NCI-H446 (cell line): ENCODE results near the gene RHNO1.
"Not testable (repeated sequence)": the region's sequence is repeated elsewhere in the genome, so short reads cannot be mapped to it uniquely, and the experiment has no call there.

Experiments
- DNase-seq, 2 experiments: peaks; one replicate each; lab custom pipeline; 2025; lab: John Stamatoyannopoulos, UW

Gene RHNO1

GRCh38 chr12:2858944-2859421, 18.0 kb upstream of the RHNO1 start:
- no peak for DNase-seq

- DNase-seq: no peak
These were observed 16.9 kb upstream of the RHNO1 start for GRCh38 chr12:2860170-2860569.

GRCh38 chr12:2862876-2863275, 14.1 kb upstream of the RHNO1 start:
- DNase-seq: no peak

- DNase-seq: not testable (repeated sequence)
These were observed 13.6 kb upstream of the RHNO1 start for GRCh38 chr12:2863402-2863801.

- DNase-seq: no peak
These were observed 12.8 kb upstream of the RHNO1 start for GRCh38 chr12:2864198-2864597.

- DNase-seq: not testable (repeated sequence)
These were observed 7.9 kb upstream of the RHNO1 start for GRCh38 chr12:2868986-2869632.

- no peak for DNase-seq
These were observed 484 bp upstream of the RHNO1 start for GRCh38 chr12:2876431-2877046.

- no peak for DNase-seq
These were observed 1.1 kb downstream of the RHNO1 start for GRCh38 chr12:2877953-2878732.

- no peak for DNase-seq
These were observed 2.8 kb downstream of the RHNO1 start for GRCh38 chr12:2879853-2880252.

- no peak for DNase-seq
These were observed 7.8 kb downstream of the RHNO1 start for GRCh38 chr12:2884810-2885209.

- no peak for DNase-seq
These were observed 9.9 kb downstream of the RHNO1 start for GRCh38 chr12:2886768-2887450.

- no peak for DNase-seq
These were observed 13.0 kb downstream of the RHNO1 start for GRCh38 chr12:2890001-2890387.

GRCh38 chr12:2890388-2891239, 13.6 kb downstream of the RHNO1 start, which contains the start of gene TULP3:
TULP3 (plus strand) TSS chr12:2890891; CDS start chr12:2890948, 57 bp downstream.
- DNase-seq: peak; percentile 96 to 99

GRCh38 chr12:2891240-2892053, 14.4 kb downstream of the RHNO1 start:
- DNase-seq: peak; percentile 53 to 54

- DNase-seq: no peak
These were observed 15.2 kb downstream of the RHNO1 start for GRCh38 chr12:2892246-2892645.

- DNase-seq: peak in 1 of 2 experiments; percentile 16
These were observed 16.0 kb downstream of the RHNO1 start for GRCh38 chr12:2893007-2893406.

- DNase-seq: no peak
These were observed 18.0 kb downstream of the RHNO1 start for GRCh38 chr12:2895051-2895451.

GRCh38 chr12:2895511-2895910, 18.5 kb downstream of the RHNO1 start:
- no peak for DNase-seq

GRCh38 chr12:2897418-2897817, 20.4 kb downstream of the RHNO1 start:
- DNase-seq: no peak

GRCh38 chr12:2900642-2901041, 23.6 kb downstream of the RHNO1 start:
- DNase-seq: no peak
